ENCODE measurements around the gene STYXL2. TPM values are rescaled to one million over a fixed set of nuclear protein-coding genes. Genes with fewer than 3 reads are reported as not detected.
A peak's percentile ranks its signal among the peaks of the same experiment; 100 is the strongest.

The STYXL2 gene
- total RNA-seq, 1 donor from 2014 or later: 0.70 TPM

DNA sequence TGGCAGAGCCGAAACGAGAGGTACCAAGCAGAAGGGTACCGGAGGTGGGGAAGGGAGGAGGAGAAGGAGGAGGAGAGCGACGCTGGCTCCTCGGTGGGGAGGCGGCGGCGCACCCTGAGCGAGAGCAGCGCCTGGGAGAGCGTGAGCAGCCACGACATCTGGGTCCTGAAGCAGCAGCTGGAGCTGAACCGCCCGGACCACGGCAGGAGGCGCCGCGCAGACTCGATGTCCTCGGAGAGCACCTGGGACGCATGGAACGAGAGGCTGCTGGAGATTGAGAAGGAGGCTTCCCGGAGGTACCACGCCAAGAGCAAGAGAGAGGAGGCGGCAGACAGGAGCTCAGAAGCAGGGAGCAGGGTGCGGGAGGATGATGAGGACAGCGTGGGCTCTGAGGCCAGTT lies 32.4 kb downstream of the STYXL2 start:
- Mint-ChIP-seq H3K9me3 (ENCODE audit: unreplicated experiment) (no peaks in the 10 kb centered on the region), H3K27me3 (ENCODE audit: unreplicated experiment) (peaks cover 33% of the 10 kb centered on the region), H3K36me3 (ENCODE audit: unreplicated experiment) (no peaks in the 10 kb centered on the region), H3K4me3 (ENCODE audit: unreplicated experiment) (no peak overlapping the region), H3K27ac (ENCODE audit: unreplicated experiment) (no peak overlapping the region), H3K4me1 (ENCODE audit: unreplicated experiment) (peaks cover 17% of the 10 kb centered on the region)
- DNase-seq (ENCODE audit: extremely low spot score, unreplicated experiment): no peak
- TF ChIP-seq, protein P1, sequence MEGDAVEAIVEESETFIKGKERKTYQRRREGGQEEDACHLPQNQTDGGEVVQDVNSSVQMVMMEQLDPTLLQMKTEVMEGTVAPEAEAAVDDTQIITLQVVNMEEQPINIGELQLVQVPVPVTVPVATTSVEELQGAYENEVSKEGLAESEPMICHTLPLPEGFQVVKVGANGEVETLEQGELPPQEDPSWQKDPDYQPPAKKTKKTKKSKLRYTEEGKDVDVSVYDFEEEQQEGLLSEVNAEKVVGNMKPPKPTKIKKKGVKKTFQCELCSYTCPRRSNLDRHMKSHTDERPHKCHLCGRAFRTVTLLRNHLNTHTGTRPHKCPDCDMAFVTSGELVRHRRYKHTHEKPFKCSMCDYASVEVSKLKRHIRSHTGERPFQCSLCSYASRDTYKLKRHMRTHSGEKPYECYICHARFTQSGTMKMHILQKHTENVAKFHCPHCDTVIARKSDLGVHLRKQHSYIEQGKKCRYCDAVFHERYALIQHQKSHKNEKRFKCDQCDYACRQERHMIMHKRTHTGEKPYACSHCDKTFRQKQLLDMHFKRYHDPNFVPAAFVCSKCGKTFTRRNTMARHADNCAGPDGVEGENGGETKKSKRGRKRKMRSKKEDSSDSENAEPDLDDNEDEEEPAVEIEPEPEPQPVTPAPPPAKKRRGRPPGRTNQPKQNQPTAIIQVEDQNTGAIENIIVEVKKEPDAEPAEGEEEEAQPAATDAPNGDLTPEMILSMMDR (IDR thresholded peaks at IDR 0.05): no peak

DNA sequence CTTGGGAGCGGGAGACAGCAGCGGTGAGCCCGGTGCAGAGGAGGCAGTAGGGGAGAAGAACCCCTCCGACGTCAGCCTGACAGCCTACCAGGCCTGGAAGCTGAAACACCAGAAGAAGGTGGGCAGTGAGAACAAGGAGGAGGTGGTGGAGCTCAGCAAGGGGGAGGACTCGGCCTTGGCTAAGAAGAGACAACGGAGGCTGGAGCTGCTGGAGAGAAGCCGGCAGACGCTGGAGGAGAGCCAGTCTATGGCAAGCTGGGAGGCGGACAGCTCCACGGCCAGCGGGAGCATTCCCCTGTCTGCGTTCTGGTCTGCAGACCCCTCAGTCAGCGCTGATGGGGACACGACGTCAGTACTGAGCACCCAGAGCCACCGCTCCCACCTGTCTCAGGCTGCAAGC lies 32.9 kb downstream of the STYXL2 start:
- H3K27me3 Mint-ChIP-seq (ENCODE audit: unreplicated experiment): peaks cover 33% of the 10 kb centered on the region
- DNase-seq (ENCODE audit: extremely low spot score, unreplicated experiment): no peak
- TF ChIP-seq, protein P1 (IDR thresholded peaks at IDR 0.05): no peak
- no peak overlapping the region for H3K4me3 Mint-ChIP-seq (ENCODE audit: unreplicated experiment)
- no peaks in the 10 kb centered on the region for H3K9me3 Mint-ChIP-seq (ENCODE audit: unreplicated experiment)
- H3K27ac Mint-ChIP-seq (ENCODE audit: unreplicated experiment): no peak overlapping the region
- H3K36me3 Mint-ChIP-seq (ENCODE audit: unreplicated experiment): no peaks in the 10 kb centered on the region
- H3K4me1 Mint-ChIP-seq (ENCODE audit: unreplicated experiment): peaks cover 14% of the 10 kb centered on the region

DNA sequence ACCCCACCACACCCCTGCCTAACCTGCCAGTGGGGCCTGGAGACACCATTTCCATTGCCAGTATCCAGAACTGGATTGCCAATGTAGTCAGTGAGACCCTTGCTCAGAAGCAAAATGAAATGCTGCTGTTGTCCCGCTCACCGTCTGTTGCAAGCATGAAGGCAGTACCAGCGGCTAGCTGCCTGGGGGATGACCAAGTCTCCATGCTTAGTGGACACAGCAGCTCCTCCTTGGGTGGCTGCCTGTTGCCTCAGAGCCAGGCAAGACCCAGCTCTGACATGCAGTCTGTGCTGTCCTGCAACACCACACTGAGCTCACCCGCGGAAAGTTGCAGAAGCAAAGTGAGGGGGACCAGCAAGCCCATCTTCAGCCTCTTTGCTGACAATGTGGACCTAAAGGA lies 33.4 kb downstream of the STYXL2 start:
- Mint-ChIP-seq H3K27me3 (ENCODE audit: unreplicated experiment) (peaks cover 33% of the 10 kb centered on the region), H3K36me3 (ENCODE audit: unreplicated experiment) (no peaks in the 10 kb centered on the region), H3K9me3 (ENCODE audit: unreplicated experiment) (no peaks in the 10 kb centered on the region), H3K4me3 (ENCODE audit: unreplicated experiment) (no peak overlapping the region), H3K4me1 (ENCODE audit: unreplicated experiment) (peaks cover 10% of the 10 kb centered on the region), H3K27ac (ENCODE audit: unreplicated experiment) (no peak overlapping the region)
- no peak for DNase-seq (ENCODE audit: extremely low spot score, unreplicated experiment)
- TF ChIP-seq, protein P1 (IDR thresholded peaks at IDR 0.05): no peak

DNA sequence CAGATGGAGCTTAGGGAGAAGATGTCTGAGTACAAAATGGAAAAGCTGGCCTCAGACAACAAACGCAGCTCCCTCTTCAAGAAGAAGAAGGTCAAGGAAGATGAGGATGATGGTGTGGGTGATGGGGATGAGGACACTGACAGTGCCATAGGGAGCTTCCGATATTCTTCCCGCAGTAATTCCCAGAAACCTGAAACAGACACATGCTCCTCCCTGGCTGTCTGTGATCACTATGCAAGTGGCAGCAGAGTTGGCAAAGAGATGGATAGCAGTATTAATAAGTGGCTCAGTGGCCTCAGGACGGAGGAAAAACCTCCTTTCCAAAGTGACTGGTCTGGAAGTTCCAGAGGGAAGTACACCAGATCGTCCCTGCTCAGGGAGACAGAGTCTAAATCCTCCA lies 33.8 kb downstream of the STYXL2 start:
- H3K4me3 Mint-ChIP-seq (ENCODE audit: unreplicated experiment): no peak overlapping the region
- peaks cover 6% of the 10 kb centered on the region for H3K4me1 Mint-ChIP-seq (ENCODE audit: unreplicated experiment)
- H3K27ac Mint-ChIP-seq (ENCODE audit: unreplicated experiment): no peak overlapping the region
- peaks cover 33% of the 10 kb centered on the region for H3K27me3 Mint-ChIP-seq (ENCODE audit: unreplicated experiment)
- DNase-seq (ENCODE audit: extremely low spot score, unreplicated experiment): no peak
- H3K9me3 Mint-ChIP-seq (ENCODE audit: unreplicated experiment): no peaks in the 10 kb centered on the region
- no peaks in the 10 kb centered on the region for H3K36me3 Mint-ChIP-seq (ENCODE audit: unreplicated experiment)
- TF ChIP-seq, protein P1 (IDR thresholded peaks at IDR 0.05): no peak

DNA sequence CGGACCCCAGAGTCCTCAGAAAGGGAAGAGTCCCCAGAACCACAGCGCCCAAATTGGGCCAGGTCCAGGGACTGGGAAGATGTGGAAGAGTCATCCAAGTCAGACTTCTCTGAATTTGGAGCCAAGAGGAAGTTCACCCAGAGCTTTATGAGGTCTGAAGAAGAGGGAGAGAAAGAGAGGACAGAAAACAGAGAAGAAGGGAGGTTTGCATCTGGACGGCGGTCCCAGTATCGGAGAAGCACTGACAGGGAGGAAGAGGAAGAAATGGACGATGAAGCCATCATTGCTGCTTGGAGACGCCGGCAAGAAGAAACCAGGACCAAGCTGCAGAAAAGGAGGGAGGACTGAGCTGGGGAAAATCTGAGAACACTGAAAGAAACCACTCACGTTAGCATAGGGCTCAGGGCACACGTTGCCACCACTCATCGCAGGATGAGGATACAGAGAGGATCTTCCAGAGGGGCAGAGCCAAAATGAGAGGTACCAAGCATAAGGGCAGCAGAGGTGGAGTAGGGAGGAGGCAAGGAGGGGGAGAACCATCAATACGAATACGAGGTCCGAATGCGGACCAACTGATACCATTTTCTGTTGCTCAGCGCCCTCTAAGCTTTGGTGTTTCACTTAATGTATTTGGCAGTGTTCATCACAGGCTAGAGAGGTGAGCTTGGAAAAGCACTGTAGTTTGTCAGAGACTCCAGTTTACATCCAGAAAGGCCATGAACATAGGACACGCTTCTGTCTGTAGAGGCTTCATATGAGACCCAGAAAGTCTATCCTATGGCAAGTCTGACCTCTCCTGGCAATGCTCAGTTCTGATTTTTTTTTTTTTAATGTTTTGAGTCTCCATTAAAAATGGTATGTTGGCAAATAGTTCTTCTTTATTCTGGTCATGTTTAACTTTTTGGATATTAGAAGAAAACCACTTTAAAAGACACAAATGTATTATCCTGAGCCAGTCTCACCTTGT lies 34.7 kb downstream of the STYXL2 start:
- Mint-ChIP-seq H3K4me1 (ENCODE audit: unreplicated experiment) (peaks cover 3% of the 10 kb centered on the region), H3K27ac (ENCODE audit: unreplicated experiment) (no peak overlapping the region), H3K36me3 (ENCODE audit: unreplicated experiment) (no peaks in the 10 kb centered on the region), H3K9me3 (ENCODE audit: unreplicated experiment) (no peaks in the 10 kb centered on the region), H3K4me3 (ENCODE audit: unreplicated experiment) (no peak overlapping the region), H3K27me3 (ENCODE audit: unreplicated experiment) (peaks cover 33% of the 10 kb centered on the region)
- DNase-seq (ENCODE audit: extremely low spot score, unreplicated experiment): no peak
- TF ChIP-seq, protein P1 (IDR thresholded peaks at IDR 0.05): peak; percentile 55

Measured in osteocyte (in vitro differentiated cells).